ENCODE data around the gene KIF21A. TPM values are rescaled to one million over a fixed set of nuclear protein-coding genes. Genes with fewer than 3 reads are reported as not detected.

The KIF21A gene
- total RNA-seq, 6 experiments from 2014 or later, result 0.55 to 2.7 (median 0.83) TPM

DNA sequence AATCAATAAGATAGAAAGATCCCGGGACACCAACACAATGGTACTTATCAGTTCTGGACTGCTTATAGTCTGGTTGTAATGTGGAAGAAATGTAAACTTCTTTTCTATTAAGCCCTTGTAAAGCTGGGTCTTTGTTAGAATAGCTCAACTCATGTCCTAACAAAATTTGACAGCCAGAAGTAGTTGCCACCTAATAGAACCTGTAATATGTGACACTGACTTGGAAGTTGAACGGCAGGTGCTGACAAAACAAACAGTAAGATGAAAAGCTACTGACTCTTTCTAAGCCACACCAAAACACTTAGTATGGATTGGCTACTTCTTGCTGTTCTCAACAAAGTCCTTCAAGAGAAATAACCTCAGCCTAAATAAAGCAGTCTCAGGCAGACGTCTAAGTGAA lies 56.6 kb downstream of the KIF21A start:
- no peaks in the 10 kb centered on the region for H3K36me3 Mint-ChIP-seq (ENCODE audit: low read depth)
- H3K27ac Mint-ChIP-seq, result no peak overlapping the region
- no peak overlapping the region for H3K4me3 Mint-ChIP-seq
- no peaks in the 10 kb centered on the region; the same call in 1 of the 2 replicates for H3K27me3 Mint-ChIP-seq (ENCODE audit: insufficient read depth)
- peaks cover 8% of the 10 kb centered on the region for H3K9me3 Mint-ChIP-seq
- DNase-seq, result no peak
- TF ChIP-seq, protein P1, sequence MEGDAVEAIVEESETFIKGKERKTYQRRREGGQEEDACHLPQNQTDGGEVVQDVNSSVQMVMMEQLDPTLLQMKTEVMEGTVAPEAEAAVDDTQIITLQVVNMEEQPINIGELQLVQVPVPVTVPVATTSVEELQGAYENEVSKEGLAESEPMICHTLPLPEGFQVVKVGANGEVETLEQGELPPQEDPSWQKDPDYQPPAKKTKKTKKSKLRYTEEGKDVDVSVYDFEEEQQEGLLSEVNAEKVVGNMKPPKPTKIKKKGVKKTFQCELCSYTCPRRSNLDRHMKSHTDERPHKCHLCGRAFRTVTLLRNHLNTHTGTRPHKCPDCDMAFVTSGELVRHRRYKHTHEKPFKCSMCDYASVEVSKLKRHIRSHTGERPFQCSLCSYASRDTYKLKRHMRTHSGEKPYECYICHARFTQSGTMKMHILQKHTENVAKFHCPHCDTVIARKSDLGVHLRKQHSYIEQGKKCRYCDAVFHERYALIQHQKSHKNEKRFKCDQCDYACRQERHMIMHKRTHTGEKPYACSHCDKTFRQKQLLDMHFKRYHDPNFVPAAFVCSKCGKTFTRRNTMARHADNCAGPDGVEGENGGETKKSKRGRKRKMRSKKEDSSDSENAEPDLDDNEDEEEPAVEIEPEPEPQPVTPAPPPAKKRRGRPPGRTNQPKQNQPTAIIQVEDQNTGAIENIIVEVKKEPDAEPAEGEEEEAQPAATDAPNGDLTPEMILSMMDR (IDR thresholded peaks at IDR 0.05), result no peak
- H3K4me1 Mint-ChIP-seq (ENCODE audit: low read depth), result no peaks in the 10 kb centered on the region

DNA sequence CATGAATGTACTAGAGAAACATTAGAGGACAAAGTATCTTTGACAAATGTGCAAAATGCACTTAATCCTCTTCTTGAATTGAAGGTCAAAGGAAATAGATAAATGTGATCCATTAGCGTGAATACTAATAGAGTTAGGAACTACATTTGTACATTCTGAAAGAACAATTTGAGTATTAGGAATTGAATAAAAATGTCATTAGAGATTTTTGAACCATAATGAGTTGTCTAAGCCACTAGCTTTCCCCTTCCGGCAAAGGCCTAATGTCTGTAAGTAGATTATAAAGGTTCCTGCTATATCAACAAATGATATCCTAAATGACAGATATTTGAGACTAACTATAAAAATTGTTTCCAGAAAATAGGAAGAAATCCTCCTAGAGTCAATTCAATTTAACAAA lies 59.8 kb downstream of the KIF21A start:
- H3K4me3 Mint-ChIP-seq, result no peak overlapping the region
- H3K9me3 Mint-ChIP-seq, result peaks cover 20% of the 10 kb centered on the region
- H3K27ac Mint-ChIP-seq, result no peak overlapping the region
- H3K4me1 Mint-ChIP-seq (ENCODE audit: low read depth), result no peaks in the 10 kb centered on the region
- no peaks in the 10 kb centered on the region for H3K36me3 Mint-ChIP-seq (ENCODE audit: low read depth)
- TF ChIP-seq, protein P1 (IDR thresholded peaks at IDR 0.05), result no peak
- H3K27me3 Mint-ChIP-seq (ENCODE audit: insufficient read depth), result no peaks in the 10 kb centered on the region; the same call in 1 of the 2 replicates
- no peak for DNase-seq

DNA sequence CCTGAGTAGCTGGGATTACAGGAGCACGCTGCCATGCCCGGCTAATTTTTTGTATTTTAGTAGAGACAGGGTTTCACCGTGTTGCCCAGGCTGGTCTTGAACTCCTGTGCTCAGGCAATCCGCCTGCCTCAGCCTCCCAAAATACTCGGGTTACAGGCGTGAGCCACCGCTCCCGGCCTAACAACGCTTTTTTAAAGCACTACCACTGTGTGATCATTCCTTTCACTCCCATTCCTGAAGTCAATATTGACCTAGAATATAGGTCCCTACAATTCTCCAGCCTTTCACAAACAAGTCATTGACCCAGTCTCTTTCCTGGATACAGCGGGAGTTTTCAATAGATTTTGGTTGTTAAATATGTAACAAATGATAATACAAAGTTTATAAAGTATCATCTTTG lies 62.8 kb downstream of the KIF21A start:
- Mint-ChIP-seq H3K9me3 (peaks cover 16% of the 10 kb centered on the region), H3K27ac (no peak overlapping the region), H3K4me1 (ENCODE audit: low read depth) (no peaks in the 10 kb centered on the region), H3K4me3 (no peak overlapping the region), H3K27me3 (ENCODE audit: insufficient read depth) (no peaks in the 10 kb centered on the region; the same call in 1 of the 2 replicates), H3K36me3 (ENCODE audit: low read depth) (no peaks in the 10 kb centered on the region)
- DNase-seq, result no peak
- TF ChIP-seq, protein P1 (IDR thresholded peaks at IDR 0.05), result no peak

DNA sequence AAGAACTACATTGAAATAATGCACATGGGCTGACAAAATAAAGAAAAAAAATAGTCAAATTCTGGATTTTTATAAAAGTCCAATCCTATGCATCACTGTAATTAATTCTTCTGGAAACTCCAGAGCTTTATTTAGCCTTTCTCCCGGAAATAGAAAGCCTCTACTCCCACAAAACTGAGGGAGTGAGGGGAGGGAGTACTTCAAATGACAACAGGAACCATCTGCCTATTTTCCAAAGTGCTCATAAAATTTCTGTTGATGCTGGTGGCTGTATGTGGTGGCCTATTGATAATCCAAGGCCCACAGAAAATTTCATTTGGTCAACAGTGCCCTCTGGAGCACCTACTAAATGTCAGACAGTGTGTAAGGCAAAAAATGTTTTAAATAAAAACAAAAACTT lies 64.6 kb downstream of the KIF21A start:
- Mint-ChIP-seq H3K9me3 (peaks cover 13% of the 10 kb centered on the region), H3K36me3 (ENCODE audit: low read depth) (no peaks in the 10 kb centered on the region), H3K4me3 (no peak overlapping the region), H3K4me1 (ENCODE audit: low read depth) (no peaks in the 10 kb centered on the region; the same call in 1 of the 2 replicates), H3K27me3 (ENCODE audit: insufficient read depth) (no peaks in the 10 kb centered on the region), H3K27ac (no peak overlapping the region)
- DNase-seq, result no peak
- TF ChIP-seq, protein P1 (IDR thresholded peaks at IDR 0.05), result no peak

DNA sequence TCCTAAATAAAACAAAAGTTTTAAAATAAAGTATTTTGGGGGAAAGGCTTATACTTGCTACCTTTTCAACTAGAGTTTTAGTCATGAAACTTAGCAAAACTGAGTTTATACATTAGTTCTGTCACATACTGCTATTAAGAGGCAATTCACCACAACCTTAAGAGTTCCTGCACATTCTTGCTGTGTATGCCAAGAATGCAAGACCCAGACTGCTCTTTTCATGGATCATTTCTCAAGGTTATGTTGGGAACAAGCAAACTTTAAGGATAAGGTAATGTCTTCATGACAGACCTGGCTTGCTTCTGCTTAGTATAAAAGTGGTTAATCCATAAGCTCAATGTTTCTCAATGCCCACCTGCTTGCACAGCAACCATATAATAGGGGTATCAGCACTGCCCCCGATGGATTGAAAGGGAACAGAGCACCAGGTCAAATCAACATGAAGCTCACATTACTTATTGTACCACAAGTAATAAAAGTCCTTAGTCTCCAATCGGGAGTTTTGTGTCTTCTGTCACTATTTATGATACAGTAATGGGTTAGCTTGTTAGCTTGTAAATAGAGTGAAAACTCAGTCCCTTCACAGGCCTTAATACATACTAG lies 67.6 kb downstream of the KIF21A start:
- peaks cover 4% of the 10 kb centered on the region; the same call in 1 of the 2 replicates for H3K4me1 Mint-ChIP-seq (ENCODE audit: low read depth)
- no peak overlapping the region for H3K4me3 Mint-ChIP-seq
- H3K9me3 Mint-ChIP-seq, result peaks cover 13% of the 10 kb centered on the region
- DNase-seq, result no peak
- TF ChIP-seq, protein P1 (IDR thresholded peaks at IDR 0.05), result no peak
- no peaks in the 10 kb centered on the region for H3K36me3 Mint-ChIP-seq (ENCODE audit: low read depth)
- no peaks in the 10 kb centered on the region for H3K27me3 Mint-ChIP-seq (ENCODE audit: insufficient read depth)
- H3K27ac Mint-ChIP-seq, result no peak overlapping the region

Data from HFFc6 (cell line).